GM23338 (cell line): ENCODE data around the gene FBXO11.

Experiments
- CREB1 ChIP-seq: fragments of 250-450 bp; sonication (Bioruptor Pico); IDR thresholded peaks from 2 replicates; pipeline ENCODE4 v1.5.0; 2020; ENCODE audit warnings: low read depth, mild to moderate bottlenecking, moderate library complexity
- EZH2 ChIP-seq: fragments of 200-600 bp; sonication (generic); IDR thresholded peaks from one replicate; pipeline ENCODE4 v1.8.0; 2017; ENCODE audit warnings: antibody characterized with exemption, mild to moderate bottlenecking, low read depth; ENCODE audit not compliant: unreplicated experiment
- POLR2AphosphoS5 ChIP-seq: IDR thresholded peaks from 2 replicates; pipeline ENCODE4 v1.6.1; 2016; ENCODE audit warnings: antibody characterized with exemption, low read depth
- TF ChIP-seq, protein P1 (sequence below), 2 experiments: fragments of 200-600 bp in 1 of 2; sonication (generic) in 1 of 2; conservative IDR thresholded peaks; 2 replicates each; pipeline versions ENCODE4 v1.5.1 to v1.6.1; 2016 to 2017; ENCODE audit warnings: antibody characterized with exemption in 2 of 2, low read depth in 2 of 2, mild to moderate bottlenecking in 2 of 2, moderate library complexity in 1 of 2
- TF ChIP-seq, protein P2 (sequence below): IDR thresholded peaks from one replicate; pipeline ENCODE4 v1.6.1; 2018; ENCODE audit warnings: antibody characterized with exemption; ENCODE audit not compliant: unreplicated experiment

DNA sequence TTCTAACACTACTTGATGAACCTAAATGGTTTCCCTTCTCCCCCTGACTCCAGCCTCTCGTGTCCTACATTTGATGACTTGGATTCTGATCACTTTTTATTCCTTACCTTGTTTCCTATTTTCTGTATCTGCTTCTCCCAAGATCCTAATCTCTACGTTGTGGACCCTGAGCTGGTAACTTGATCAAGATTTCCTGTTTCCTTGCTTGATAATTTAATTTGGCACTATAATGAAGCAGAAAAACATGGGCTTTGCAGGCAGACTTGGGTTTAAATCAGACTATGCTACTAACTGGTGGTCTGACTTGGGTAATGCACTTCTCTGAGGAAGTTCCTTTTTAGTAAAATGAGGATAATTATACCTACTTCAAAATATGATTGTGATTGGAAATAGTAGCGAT is 11.7 kb upstream of the FBXO11 start:
- TF ChIP-seq, protein P1, sequence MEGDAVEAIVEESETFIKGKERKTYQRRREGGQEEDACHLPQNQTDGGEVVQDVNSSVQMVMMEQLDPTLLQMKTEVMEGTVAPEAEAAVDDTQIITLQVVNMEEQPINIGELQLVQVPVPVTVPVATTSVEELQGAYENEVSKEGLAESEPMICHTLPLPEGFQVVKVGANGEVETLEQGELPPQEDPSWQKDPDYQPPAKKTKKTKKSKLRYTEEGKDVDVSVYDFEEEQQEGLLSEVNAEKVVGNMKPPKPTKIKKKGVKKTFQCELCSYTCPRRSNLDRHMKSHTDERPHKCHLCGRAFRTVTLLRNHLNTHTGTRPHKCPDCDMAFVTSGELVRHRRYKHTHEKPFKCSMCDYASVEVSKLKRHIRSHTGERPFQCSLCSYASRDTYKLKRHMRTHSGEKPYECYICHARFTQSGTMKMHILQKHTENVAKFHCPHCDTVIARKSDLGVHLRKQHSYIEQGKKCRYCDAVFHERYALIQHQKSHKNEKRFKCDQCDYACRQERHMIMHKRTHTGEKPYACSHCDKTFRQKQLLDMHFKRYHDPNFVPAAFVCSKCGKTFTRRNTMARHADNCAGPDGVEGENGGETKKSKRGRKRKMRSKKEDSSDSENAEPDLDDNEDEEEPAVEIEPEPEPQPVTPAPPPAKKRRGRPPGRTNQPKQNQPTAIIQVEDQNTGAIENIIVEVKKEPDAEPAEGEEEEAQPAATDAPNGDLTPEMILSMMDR (conservative IDR thresholded peaks at IDR 0.05; ENCODE audit: low read depth in 2 of 2): no peak
- TF ChIP-seq POLR2AphosphoS5 (no peak), CREB1 (no peak), EZH2 (no peak)
- TF ChIP-seq, protein P2, sequence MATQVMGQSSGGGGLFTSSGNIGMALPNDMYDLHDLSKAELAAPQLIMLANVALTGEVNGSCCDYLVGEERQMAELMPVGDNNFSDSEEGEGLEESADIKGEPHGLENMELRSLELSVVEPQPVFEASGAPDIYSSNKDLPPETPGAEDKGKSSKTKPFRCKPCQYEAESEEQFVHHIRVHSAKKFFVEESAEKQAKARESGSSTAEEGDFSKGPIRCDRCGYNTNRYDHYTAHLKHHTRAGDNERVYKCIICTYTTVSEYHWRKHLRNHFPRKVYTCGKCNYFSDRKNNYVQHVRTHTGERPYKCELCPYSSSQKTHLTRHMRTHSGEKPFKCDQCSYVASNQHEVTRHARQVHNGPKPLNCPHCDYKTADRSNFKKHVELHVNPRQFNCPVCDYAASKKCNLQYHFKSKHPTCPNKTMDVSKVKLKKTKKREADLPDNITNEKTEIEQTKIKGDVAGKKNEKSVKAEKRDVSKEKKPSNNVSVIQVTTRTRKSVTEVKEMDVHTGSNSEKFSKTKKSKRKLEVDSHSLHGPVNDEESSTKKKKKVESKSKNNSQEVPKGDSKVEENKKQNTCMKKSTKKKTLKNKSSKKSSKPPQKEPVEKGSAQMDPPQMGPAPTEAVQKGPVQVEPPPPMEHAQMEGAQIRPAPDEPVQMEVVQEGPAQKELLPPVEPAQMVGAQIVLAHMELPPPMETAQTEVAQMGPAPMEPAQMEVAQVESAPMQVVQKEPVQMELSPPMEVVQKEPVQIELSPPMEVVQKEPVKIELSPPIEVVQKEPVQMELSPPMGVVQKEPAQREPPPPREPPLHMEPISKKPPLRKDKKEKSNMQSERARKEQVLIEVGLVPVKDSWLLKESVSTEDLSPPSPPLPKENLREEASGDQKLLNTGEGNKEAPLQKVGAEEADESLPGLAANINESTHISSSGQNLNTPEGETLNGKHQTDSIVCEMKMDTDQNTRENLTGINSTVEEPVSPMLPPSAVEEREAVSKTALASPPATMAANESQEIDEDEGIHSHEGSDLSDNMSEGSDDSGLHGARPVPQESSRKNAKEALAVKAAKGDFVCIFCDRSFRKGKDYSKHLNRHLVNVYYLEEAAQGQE: no peak
